Measurements from ENCODE around the gene NAV2. TPM values are rescaled to one million over a fixed set of nuclear protein-coding genes. Genes with fewer than 3 reads are reported as not detected.
"Not testable (repeated sequence)": the region's sequence is repeated elsewhere in the genome, so short reads cannot be mapped to it uniquely, and the experiment has no call there.

The NAV2 gene
- total RNA-seq, 1 donor from 2014 or later, result 6.8 TPM

DNA sequence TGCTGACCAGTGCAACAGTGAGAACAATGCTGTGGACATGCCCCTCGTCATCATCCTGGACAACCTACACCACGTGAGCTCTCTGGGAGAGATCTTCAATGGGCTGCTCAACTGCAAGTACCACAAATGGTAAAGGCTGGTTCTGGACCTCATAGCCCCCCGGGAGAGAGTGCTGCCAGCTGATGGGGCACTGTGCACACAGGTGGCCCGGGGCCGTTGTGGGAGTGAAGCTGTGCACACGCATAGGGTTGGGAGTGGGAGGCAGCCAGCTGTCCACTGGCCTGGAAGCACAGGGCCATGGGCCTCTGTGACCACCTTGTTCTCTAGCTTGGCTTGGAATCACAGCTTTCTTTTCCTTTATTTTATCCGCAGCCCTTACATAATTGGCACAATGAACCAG is 390.6 kb downstream of the NAV2 start:
- DNase-seq, result no peak

DNA sequence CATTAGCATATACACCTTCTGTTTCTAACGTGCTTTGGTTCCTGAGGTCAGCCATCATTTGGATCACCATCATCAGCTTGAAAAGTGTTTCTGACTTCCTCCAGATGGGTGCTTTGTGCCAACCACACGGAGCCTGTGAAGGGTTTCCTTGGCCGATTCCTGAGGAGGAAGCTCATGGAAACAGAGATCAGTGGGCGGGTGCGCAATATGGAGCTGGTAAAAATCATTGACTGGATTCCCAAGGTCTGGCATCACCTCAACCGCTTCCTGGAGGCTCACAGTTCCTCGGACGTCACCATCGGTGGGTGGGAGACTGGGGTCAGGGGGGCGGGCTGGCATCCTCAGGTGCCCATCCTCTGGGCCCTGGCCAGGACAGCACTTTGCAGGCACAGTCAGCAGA is 392.8 kb downstream of the NAV2 start:
- no peak for DNase-seq

DNA sequence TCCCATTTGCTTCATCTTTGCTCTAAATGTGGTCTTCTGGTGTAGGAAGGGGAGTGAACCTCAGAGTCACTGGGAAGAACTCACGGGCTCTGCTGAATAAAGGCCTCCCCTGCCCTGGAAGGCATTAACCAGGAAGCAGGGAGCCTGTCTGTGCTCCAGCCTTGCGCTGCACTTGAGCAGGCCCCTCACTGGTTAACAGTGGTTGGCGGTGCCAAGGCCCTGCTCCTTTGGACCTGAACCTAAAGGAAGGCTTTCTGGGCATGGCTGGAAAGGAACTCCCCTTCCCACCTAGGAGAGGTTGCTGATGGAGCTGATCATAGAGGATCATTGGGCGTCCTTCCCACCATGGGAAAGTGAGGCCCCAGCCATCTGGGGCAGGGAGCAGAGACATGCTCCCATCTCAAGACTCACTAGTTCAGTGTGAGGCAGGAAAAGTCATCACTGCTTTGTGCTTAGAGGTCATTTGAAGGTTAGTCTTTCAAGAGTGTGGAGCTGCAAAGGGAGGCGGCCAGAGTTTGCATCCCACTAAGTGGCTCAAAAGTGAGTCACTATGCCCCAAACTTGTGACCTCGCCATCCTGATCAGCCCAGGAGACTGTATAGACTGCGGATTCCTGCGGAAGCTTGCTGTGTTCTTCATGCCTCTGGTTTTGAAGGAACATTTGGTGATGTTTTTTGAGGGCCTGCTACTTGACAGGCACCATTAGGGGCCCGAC is 397.3 kb downstream of the NAV2 start:
- no peak for DNase-seq

DNA sequence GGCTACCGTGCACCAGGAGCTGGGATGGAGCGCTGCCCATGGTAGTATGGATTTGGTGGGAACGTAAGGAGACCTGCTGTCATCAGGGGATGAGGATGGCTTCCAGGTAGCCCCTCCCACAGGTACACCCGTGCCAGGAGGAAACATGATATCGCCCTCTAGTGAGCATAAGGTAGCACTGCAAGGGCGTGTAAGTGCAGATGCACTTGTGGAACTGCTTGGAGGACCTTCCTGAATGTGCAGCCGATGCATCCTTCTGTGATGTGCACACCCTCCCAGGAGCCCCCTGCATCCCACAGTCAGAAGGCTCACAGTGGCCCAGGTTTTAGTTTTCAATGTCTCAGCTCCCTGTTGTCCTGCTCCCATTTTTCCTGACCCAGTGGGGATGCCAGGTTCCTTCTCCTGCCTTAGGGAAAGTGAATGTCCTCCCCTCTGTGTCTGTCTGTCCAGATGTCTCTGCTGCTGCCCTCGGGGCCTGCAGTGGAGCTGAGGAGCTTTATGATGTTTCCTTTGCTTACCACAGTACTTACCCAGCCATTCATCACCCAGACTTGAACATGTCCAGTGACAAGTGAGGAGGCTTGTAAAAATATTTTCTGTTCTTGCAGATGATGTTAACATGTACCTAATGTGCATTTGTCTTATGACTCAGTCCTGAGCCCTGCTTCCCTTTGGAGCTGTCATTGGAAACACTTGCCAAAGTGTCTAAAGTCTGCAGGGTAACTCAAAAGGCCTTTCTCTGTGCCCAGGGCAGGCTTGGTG is 398.5 kb downstream of the NAV2 start:
- DNase-seq, result peak; percentile 74

DNA sequence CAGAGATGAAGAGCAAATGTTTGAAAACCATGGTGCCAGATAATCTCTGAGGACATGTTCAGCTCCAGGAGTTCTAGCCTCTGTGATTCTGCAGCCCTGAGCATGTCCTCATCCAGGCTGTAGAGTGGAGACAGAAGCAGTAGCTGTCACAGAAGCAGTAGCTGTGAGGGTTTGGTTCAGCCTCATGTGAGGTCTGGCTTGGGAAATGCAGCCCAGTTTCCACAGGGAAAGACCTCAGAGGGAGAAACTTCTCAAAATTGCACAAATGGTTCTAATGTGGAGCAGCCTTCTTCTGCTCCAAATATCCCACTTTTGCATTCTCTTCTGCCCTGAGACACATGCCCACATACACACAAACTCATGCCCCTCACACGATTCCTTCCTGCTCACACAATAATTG is 399.2 kb downstream of the NAV2 start:
- no peak for DNase-seq

DNA sequence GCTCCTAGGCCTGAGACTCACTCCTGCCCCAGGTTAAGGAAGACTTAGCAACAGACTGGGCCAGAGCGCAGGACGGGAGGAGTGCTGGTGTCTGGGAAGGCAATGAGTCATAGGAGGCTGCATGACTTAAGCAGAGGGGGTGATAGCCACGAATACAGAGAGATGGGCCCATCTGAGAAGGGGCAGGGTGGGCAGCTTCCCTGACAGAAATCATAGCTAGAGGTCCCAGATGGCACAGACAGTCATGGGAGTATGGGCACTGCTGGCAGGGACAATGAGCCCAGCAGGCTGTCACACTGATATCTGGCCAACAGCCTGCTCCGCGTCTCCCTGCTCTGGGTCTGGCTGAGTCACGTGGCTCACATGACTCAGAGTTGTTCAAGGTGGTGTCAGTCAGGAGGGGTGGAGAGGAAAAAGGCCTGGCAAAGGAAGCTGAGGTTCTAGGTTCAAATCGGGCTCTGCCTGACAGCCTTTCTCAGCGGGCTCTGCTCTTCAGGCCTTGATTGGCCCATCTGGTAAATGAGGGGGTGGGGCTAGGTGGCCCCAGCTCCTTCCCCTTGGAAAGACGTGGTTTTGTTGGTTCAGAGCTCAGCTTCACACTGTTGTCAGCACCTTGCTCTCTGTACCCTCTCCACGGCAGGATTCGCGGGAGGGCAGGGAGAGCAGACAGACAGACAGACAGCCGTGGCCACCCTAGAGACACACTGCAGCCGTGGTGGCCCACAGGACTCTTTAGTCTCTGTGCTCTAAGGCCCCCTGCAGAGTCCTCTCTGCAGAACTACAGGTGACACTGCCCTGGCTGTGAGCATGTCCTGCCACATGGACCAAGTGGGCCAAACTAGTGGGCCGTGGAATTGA is 399.9 kb downstream of the NAV2 start:
- peak; percentile 94 for DNase-seq

DNA sequence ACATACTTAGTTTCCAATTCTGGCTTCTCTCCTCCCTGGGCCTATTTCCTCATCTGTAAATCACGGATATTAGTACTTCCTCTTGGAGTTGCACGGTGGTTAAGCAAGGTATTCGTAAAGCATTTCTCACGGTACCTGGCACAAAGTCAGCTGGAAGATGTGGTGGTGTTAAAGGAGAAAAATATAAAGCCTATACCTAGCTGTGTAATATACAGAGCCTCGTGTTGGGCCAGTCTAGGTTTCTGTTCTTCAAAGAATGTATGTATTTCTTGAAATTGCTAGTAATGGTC is 400.5 kb downstream of the NAV2 start:
- no peak for DNase-seq

DNA sequence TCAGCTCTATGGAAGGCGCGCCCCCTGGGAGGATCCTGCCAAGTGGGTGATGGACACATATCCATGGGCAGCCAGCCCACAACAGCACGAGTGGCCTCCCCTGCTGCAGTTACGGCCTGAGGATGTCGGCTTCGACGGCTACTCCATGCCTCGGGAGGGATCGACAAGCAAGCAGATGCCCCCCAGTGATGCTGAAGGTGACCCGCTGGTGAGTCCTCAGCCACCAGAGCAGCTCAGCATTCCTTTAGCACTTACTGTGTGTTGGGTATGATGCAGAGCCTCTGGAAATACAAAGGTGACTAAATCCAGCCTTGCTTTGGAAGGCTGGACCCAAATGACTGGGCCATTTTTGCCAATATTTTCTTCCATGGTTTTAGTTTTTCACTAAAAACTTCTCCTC is 402.0 kb downstream of the NAV2 start:
- DNase-seq, result no peak

DNA sequence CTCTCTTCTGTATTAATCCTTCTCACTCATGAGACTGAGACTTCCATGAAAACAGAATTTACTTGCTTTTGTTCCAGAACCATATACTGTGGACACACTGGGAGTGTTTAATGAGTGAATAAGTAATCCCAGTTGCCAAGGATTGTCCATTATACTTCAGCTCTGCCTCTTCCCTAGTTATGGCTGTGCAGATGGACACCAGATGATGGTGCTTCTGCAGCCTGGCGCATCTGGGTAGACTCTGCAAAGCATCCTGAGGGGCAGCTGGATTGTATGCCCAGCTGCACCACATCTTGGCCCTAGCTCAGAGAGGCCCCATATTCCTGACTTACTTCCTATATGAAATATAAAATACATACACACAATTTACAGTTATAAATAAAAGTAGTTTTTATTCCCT is 404.2 kb downstream of the NAV2 start:
- no peak for DNase-seq

DNA sequence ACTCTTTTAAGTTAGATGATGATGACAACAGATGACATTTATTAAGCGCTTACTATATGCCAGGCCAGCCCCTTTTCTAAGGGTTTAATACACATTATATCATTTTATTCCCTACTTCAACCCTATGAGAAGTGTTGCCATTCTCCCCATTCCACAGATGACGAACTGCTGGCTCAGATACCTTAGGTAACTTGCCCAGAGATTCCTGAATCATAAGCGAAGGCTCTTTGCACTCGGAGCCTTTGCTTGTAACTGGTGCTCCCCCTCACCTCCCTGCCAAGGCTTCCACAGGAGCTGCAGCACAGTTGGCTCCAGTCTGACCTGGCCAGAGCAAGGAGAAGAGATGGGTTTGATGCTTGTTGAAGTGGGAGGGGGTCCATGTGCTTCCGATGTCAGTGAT is 404.7 kb downstream of the NAV2 start:
- DNase-seq, result no peak

DNA sequence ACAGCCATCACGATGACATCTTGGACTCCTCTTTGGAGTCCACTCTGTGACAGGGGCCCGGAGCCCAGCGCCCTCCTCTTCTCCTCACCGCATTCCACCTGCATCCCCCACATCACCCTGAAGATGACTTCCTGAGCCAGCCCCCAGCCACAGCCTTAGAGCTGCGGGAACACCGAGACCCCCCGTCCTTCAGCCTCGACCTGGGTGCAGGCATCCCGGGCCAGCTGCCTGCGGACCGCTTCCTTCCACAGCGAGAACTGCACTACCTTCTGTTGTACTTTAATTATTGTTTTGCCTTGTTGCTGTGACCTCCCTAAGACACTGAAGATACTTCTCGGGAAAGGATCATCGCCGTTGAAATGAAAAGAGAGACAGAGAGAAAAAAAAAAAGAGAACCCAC is 405.6 kb downstream of the NAV2 start:
- no peak for DNase-seq

DNA sequence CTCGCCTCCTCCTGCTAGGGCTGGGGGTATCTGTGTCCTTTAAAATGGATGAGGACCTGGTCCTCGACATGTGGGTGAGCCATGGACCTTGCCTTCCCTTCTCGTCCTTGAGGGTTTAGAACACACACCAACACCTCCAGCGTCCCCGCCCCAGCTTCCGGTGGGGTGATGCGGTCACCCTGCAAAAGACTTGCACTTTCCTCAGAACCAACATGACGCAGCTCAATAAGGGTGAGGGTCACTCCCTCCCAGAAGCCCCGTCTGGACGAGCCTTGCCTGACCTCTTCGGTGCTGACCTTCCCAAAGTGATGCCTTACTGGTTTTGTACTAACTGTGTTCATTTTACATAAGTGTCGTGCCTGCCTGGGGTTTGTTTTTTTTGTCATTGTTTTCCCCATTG is 406.7 kb downstream of the NAV2 start:
- DNase-seq, result no peak

DNA sequence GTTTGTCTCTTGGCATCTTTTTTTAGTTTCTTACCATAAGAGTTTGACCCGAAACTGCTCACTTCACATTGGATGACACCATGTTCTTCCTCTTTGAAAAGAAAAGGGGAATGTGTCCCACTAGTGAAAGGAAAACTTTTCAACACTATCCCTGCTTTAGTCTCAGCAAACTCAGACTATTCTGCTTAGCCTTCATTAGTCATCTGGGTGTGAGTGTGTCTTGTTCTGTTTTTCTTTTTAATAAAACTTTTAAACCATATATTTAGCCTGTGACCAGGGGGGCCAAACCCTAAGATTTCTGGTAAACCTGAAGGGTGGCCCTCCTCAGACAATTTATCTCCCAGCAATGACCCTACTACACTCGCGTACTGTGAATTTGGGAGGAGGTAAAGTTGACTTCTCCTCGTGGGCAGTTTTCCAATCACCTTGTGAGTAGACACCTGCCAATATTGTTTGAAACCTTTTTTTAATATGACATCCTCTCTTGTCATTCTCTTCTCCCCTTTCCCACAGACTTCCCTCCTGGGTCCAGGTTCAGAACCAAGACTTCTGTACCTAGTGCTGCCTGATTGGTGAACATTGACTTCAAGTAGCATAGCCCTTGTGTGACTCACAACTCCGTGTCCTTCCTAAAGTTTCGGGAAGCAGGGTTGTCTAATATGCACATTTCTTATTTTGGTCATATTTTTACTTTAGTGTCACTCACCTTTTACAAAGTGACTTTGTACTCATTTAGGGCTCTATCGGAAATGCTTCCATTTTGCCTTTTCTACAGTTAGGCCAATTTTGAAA is 407.7 kb downstream of the NAV2 start:
- DNase-seq, result no peak

DNA sequence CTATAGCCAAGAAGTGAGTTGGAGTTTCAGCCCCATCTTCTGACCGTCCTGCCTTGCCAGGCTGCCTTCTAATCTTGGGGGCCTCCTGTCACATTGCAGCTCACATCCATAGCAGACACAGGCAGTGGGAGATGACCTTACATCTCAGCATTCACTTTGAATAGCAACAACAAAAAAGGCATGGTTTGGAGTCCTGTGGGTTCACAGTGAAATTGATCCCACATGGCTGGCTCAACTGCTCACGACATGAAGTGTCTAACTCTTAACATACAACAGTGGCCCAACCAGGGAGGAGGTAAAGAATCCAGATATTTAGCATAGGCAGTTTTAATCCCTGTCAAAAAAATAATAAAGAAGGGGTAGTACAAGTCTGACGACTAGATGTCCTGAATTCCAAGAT is 409.5 kb downstream of the NAV2 start:
- no peak for DNase-seq

DNA sequence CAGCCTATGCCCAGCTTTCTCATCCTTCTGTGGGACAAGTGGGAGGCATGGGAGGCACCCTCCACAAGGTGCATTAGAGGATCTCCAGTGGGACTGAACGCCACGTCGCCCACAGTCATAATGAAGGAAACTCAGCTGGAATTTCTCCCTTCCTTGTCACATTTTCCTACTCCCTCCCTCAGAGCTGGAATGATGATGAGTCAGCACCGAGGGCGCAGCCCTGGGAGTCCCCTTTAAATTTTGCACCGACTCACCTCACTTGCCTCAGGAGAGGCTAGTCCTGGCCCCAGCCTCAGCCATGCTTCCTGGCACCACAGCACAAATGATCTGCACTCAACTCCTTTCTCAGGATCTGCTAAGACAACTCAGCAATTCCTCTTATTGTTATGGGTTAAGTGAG is 413.3 kb downstream of the NAV2 start:
- DNase-seq, result no peak

DNA sequence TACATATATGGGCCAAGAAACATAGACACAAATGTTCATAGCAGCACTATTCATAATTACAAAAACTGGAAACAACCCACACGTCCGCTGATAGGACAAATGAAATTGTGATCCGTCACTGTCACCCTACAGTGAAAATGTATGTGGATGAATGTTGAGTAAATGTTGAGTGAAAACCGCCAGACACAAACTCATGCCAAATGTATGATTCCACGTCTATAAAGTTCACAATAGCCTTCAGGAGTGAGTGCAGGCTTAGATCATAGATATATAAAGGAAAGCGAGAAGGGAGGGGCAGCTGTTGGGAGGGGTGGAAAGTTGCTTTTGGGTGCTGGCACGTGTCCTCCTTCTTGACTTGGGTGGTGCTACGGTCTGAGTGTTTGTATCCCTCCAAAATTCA is 414.1 kb downstream of the NAV2 start:
- no peak for DNase-seq

DNA sequence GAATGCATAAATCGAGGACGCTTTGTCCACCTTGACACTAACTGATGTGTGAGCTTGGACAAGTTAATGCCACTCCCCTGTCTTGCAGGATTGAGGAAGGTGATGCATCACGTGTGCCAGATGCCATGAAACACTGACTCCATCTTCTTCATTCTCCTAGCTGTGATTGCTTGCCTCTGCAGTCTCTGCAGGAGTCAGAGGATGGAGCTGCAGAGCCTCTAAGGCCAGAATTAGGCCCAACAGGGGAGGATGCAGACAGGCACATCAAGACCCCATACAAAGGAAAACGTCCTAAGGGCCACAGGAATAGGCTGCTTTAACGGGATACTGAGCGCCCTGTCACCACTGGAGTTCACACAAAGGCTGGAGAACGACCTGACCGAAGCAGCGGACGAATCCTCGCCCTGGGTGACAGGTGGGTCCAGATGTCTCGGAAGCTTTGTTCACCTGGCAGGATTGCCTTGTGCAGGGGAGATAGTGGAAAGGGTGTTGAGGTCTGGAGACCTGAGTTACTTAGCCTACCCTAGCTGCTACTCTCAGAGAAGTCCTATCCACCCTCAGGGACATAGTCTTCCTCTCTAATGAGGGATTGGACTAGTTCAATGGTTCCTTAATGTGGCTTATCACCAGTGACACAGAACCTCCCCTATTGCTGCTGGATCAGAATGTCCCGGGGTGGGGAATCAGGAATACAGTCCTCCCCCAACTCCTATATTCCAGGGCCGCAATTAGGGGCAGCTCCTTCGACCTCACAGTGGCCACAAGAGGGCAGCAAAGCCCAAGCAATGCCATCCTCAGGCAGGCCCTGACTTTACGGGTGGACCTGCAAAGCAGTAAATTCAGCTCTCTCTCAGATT is 415.3 kb downstream of the NAV2 start:
- peak; percentile 87 for DNase-seq

DNA sequence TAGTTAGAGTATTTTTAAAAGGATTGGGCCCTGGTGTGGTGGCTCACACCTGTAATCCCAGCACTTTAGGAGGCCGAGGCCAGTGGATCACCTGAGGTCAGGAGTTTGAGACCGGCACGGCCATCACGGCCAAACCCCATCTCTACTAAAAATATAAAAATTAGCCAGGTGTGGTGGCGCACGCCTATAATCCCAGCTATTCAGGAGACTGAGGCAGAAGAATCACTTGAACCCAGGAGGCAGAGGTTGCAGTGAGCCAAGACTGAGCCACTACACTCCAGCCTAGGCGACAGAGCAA is 415.8 kb downstream of the NAV2 start:
- DNase-seq, result not testable (repeated sequence)

DNA sequence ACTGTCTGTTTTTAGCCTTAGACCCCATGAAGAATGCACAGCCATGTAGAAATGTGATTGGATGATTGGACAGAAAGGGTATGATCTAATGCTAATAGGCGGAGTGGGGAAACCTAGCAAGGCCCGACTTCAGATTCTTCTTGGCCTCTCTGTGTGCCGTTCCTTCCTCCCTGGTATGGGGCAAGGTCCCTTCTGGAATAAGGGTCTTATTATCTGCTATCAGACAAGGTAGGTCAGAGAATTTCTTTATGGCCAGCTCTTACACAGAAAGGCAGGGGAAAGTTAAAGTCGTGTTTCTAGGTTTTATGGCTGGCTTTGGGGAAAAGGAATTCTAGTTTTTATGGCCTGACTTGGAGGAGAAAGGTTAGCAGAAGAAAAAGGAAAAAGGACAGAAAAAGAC is 417.0 kb downstream of the NAV2 start:
- no peak for DNase-seq

DNA sequence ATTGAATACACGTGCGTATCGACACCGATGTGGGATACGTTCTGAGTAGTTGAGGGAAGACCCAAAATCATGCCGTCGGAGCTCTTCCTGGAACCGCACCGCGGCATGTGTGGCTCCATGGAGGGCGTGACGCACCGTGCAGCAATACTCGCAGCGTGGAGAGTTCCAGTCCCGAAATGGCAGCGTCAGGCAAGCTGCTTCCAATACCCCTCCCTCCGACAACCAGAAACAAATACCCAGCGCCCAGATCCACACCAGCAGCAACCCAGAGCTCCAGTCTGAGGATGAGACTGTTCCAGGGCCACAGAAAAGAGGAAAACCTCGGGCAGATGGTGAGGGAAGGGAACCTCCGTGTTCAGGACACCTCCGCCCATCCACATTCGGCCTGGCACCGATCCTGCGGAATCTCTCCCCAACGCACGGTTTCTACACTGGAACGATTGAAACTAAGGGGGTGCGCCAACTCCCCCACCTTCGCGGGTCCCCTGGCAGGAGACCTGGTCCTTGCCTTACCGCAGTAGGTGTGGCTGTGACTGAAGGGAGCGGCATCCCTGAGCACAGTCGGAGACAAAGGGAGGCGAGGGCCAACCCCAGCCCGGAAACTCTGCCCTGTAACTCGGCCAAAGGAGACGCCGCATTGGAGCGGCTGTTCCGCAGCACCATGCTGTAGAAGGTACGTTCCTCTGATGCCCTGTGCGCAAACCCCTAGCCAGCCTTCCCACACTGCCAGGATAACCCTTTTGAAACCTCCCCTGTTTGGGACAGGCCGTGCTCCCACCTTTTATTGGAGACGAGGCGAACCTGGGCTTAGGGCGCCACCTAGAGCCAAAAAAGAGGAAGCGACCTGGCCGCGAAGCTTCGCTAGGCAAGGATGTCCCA is 419.4 kb downstream of the NAV2 start:
- DNase-seq, result peak; percentile 80

DNA sequence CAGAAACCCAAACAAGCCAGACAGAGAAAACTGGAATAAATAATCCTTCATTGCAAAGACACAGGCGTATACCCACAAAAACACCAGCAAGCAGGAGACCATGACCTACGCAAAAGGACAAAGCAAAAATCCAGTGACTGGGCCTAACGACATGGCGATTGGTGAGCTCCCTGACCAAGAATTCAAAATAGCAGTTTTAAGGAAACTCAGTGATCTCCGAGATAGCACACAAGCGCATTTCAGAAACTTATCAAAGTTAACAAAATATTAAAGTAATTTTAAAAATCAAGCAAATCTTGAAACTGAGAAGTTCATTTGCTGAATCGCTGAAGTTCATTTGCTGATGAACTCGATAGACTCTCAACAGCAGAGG is 420.0 kb downstream of the NAV2 start:
- DNase-seq, result no peak
